ENCODE measurements around the gene RANBP9.

RANBP9 gene

GRCh38 chr6:13711733-13712598 lies at the start of gene RANBP9:
RANBP9 (minus strand) TSS chr6:13711835; CDS start chr6:13711505, 330 bp downstream.
- DNase-seq (ENCODE audit: low read depth) = peak; percentile 50
- no peak for TF ChIP-seq CTCF (IDR thresholded peaks at IDR 0.05; ENCODE audit: control insufficient read depth, insufficient read depth, low read depth, low read length, missing control alignments)
- H3K4me3 ChIP-seq (ENCODE audit: control insufficient read depth, low read depth, low read length) = peak within 1 kb of the TSS; percentile 72

DNA sequence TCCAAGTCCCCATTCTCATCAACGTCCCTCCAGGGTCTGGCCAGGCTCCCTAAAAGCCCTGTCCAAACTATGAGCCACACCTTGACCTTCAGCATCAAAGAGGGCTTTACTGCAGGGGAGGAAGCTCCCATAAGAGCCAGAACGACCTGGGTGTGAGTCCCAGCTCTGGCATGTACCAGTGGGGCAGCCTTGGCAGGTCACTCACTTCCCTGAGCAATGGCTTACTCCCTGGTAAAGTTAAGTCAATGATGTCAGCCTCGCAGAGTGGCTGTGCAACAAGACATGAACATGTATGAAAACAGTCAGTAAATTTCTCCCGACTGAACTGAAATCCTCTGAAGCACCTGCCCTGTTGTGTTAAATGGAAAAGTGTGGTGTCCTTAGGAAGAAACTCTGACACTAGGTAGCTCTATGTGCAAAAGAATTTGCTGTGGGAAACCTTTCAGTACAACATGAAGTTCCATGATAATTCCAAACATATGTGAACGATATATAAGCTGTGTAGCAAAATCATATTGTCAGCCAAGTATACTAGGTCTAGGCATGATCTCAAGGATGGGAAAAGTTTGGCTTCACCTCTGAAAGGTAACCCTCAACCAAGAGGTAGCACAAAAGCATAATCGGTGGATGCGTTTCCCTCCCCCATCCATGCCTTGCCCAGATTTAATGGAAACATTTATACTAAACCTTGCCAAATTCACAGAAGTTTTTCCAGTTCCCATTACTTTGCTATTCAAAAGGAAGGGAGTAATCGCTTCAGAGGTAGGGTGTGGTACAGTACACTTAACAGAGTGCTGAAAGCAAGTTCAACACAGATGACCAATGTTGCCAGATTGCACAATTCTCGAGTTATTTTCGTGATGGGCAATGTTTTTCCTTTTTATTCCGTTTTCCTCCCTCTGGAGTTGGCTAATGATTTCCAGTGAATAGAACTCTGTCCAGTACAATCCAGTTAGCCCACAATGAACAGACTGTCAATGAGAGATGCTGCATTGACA lies 49.0 kb upstream of the RANBP9 start:
- H3K4me3 ChIP-seq (ENCODE audit: control insufficient read depth, low read depth, low read length) = no peak overlapping the region
- TF ChIP-seq CTCF (IDR thresholded peaks at IDR 0.05; ENCODE audit: control insufficient read depth, insufficient read depth, low read depth, low read length, missing control alignments) = no peak
- DNase-seq (ENCODE audit: low read depth) = peak; percentile 80

GRCh38 chr6:13759025-13759424 lies 47.4 kb upstream of the RANBP9 start:
- no peak overlapping the region for H3K4me3 ChIP-seq (ENCODE audit: control insufficient read depth, low read depth, low read length)
- no peak for TF ChIP-seq CTCF (IDR thresholded peaks at IDR 0.05; ENCODE audit: control insufficient read depth, insufficient read depth, low read depth, low read length, missing control alignments)
- no peak for DNase-seq (ENCODE audit: low read depth)

DNA sequence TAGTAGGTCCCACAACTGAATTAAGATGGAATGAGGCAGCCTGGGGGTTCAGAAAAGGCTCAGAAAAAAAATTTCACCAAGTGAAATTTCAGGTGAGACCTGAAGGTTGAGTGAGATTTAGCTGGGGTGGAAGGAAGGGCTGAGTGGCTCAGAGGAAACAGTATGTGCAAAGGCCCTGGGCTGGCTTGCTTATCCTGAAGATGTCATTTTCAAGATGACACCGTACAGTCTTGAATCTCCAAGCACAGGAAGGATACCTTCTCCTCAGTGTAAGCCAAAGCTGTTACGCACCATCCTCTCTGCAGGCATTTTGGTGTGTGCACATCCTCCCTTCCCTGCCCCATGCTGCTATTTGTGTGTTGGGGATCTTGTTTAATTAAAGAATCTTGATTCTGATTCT lies 43.0 kb upstream of the RANBP9 start:
- no peak for DNase-seq (ENCODE audit: low read depth)
- no peak for TF ChIP-seq CTCF (IDR thresholded peaks at IDR 0.05; ENCODE audit: control insufficient read depth, insufficient read depth, low read depth, low read length, missing control alignments)
- no peak overlapping the region for H3K4me3 ChIP-seq (ENCODE audit: control insufficient read depth, low read depth, low read length)

GRCh38 chr6:13743736-13744127 lies 32.1 kb upstream of the RANBP9 start:
- no peak for DNase-seq (ENCODE audit: low read depth)
- TF ChIP-seq CTCF (IDR thresholded peaks at IDR 0.05; ENCODE audit: control insufficient read depth, insufficient read depth, low read depth, low read length, missing control alignments) = no peak

DNA sequence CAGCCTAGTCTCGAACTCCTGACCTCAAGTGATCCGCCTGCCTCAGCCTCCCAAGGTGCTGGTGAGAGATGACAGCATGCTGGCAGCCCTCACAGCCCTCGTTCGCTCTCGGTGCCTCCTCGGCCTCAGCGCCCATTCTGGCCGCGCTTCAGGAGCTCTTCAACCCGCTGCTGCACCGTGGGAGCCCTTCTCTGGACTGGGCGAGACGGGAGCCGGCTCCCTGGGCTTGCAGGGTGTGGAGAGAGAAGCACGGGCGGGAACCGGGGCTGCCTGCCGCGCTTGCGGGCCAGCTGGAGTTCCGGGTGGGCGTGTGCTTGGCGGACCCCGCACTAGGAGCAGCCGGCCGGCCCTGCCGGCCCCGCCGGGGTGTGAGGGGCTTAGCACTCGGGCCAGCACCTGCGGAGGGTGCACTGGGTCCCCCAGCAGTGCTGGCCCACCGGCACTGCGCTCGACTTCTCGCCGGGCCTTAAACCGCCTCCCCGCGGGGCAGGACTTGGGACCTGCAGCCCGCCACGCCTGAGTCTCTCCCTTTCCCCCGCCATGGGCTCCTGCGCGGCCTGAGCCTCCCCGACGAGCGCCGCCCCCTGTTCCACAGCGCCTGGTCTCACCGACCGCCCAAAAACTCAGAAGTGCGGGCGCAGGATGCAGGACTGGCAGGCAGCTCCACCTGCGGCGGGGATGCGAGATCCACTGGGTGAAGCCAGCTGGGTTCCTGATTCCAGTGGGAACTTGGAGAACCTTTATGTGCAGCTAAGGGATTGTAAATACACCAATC lies 31.5 kb upstream of the RANBP9 start:
- H3K4me3 ChIP-seq (ENCODE audit: control insufficient read depth, low read depth, low read length) = no peak overlapping the region
- no peak for DNase-seq (ENCODE audit: low read depth)
- no peak for TF ChIP-seq CTCF (IDR thresholded peaks at IDR 0.05; ENCODE audit: control insufficient read depth, insufficient read depth, low read depth, low read length, missing control alignments)

More at GRCh38 chr6:13743736-13744127, 32.1 kb upstream of the RANBP9 start:
- no peak overlapping the region for H3K4me3 ChIP-seq (ENCODE audit: control insufficient read depth, low read depth, low read length)
